HEK293 (cell line): ENCODE data around the gene SYT6.

Experiments
- CTCF ChIA-PET: fragments of 350-600 bp; formaldehyde crosslinking; extraction: SDS; loops from one replicate; lab custom pipeline; 2021; ENCODE audit warnings: antibody characterized with exemption; lab: Yijun Ruan, JAX
- POLR2A ChIA-PET: fragments of 300-600 bp; formaldehyde crosslinking; extraction: SDS; loops from one replicate; lab custom pipeline; 2020; ENCODE audit warnings: antibody characterized with exemption, inconsistent platforms; lab: Yijun Ruan, JAX
- H3K27ac ChIP-seq: fragments of 200-500 bp; sonication (Bioruptor generic); 2 replicates; pipeline ENCODE4 v1.5.1; 2014; ENCODE audit warnings: low read depth, low read length, control low read depth, inconsistent platforms; ENCODE audit errors: extremely low read depth
- H3K36me3 ChIP-seq, 2 experiments: fragments of 200-500 bp in 1 of 2; sonication (Bioruptor generic) in 1 of 2; 1 replicate in 1 of 2; 2 replicates in 1 of 2; pipeline ENCODE4 v1.5.1; 2014 to 2017; ENCODE audit warnings: inconsistent platforms in 2 of 2, low read length in 2 of 2; ENCODE audit not compliant: control insufficient read depth in 2 of 2, insufficient read depth in 1 of 2
- H3K4me1 ChIP-seq: fragments of 200-500 bp; sonication (Bioruptor generic); 2 replicates; pipeline ENCODE4 v1.5.1; 2014; ENCODE audit warnings: mild to moderate bottlenecking, low read length, inconsistent platforms; ENCODE audit not compliant: control insufficient read depth, insufficient read depth
- H3K4me3 ChIP-seq: 2 replicates; pipeline ENCODE4 v1.5.1; 2011; ENCODE audit warnings: low read depth, mild to moderate bottlenecking, control low read depth, low read length, moderate library complexity
- H3K9me3 ChIP-seq: fragments of 200-500 bp; sonication (Bioruptor generic); 2 replicates; pipeline ENCODE4 v1.5.1; 2014; ENCODE audit warnings: low read depth, low read length, inconsistent platforms; ENCODE audit not compliant: control insufficient read depth, insufficient read depth
- BCL11A ChIP-seq: fragments of 450-650 bp; formaldehyde crosslinking; IDR thresholded peaks from 2 replicates; pipeline ENCODE4 v1.5.1; 2016; ENCODE audit warnings: low read depth, missing biosample characterization, missing genetic modification characterization
- GLIS1 ChIP-seq: fragments of 450-650 bp; formaldehyde crosslinking; IDR thresholded peaks from 2 replicates; pipeline ENCODE4 v1.5.1; 2016; ENCODE audit warnings: missing biosample characterization, missing genetic modification characterization
- PRDM2 ChIP-seq: fragments of 450-650 bp; formaldehyde crosslinking; IDR thresholded peaks from 2 replicates; pipeline ENCODE4 v1.5.1; 2016; ENCODE audit warnings: missing biosample characterization, missing genetic modification characterization, borderline replicate concordance
- TSHZ1 ChIP-seq: fragments of 450-650 bp; formaldehyde crosslinking; IDR thresholded peaks from 2 replicates; pipeline ENCODE4 v1.5.1; 2016; ENCODE audit warnings: missing biosample characterization, missing genetic modification characterization, borderline replicate concordance
- YY1 ChIP-seq: fragments of 450-650 bp; formaldehyde crosslinking; IDR thresholded peaks from 2 replicates; pipeline ENCODE4 v1.5.1; 2018; ENCODE audit warnings: missing biosample characterization, missing genetic modification characterization
- ZBTB7A ChIP-seq: fragments of 450-650 bp; formaldehyde crosslinking; IDR thresholded peaks from 2 replicates; pipeline ENCODE4 v1.5.1; 2016; ENCODE audit warnings: low read depth, missing biosample characterization, missing genetic modification characterization
- ZFHX2 ChIP-seq: fragments of 450-650 bp; formaldehyde crosslinking; conservative IDR thresholded peaks from 2 replicates; pipeline ENCODE4 v1.5.1; 2016; ENCODE audit warnings: missing biosample characterization, missing genetic modification characterization
- ZIC2 ChIP-seq: fragments of 450-650 bp; formaldehyde crosslinking; IDR thresholded peaks from 2 replicates; pipeline ENCODE4 v1.5.1; 2016; ENCODE audit warnings: missing biosample characterization, missing genetic modification characterization
- ZNF175 ChIP-seq: fragments of 450-650 bp; formaldehyde crosslinking; IDR thresholded peaks from 2 replicates; pipeline ENCODE4 v1.5.1; 2016; ENCODE audit warnings: missing biosample characterization, missing genetic modification characterization
- ZNF280D ChIP-seq: fragments of 450-650 bp; formaldehyde crosslinking; IDR thresholded peaks from 2 replicates; pipeline ENCODE4 v1.5.1; 2016; ENCODE audit warnings: missing biosample characterization, missing genetic modification characterization
- ZNF341 ChIP-seq: fragments of 450-650 bp; formaldehyde crosslinking; IDR thresholded peaks from 2 replicates; pipeline ENCODE4; 2016; ENCODE audit warnings: low read depth, missing biosample characterization, missing genetic modification characterization
- ZNF398 ChIP-seq: fragments of 450-650 bp; formaldehyde crosslinking; IDR thresholded peaks from 2 replicates; pipeline ENCODE4 v1.5.1; 2017; ENCODE audit warnings: missing biosample characterization, missing genetic modification characterization
- ZNF473 ChIP-seq: fragments of 450-650 bp; formaldehyde crosslinking; IDR thresholded peaks from 2 replicates; pipeline ENCODE4 v1.5.1; 2017; ENCODE audit warnings: missing biosample characterization, missing genetic modification characterization
- ZNF580 ChIP-seq: fragments of 450-650 bp; formaldehyde crosslinking; IDR thresholded peaks from 2 replicates; pipeline ENCODE4 v1.5.1; 2016; ENCODE audit warnings: missing biosample characterization, missing genetic modification characterization
- ZNF596 ChIP-seq: fragments of 450-650 bp; IDR thresholded peaks from 2 replicates; pipeline ENCODE4 v1.5.0; 2018; ENCODE audit warnings: missing biosample characterization, mild to moderate bottlenecking, missing genetic modification characterization, moderate library complexity
- ZNF600 ChIP-seq: fragments of 450-650 bp; formaldehyde crosslinking; IDR thresholded peaks from 2 replicates; pipeline ENCODE4 v1.5.1; 2016; ENCODE audit warnings: missing biosample characterization, missing genetic modification characterization
- ZNF639 ChIP-seq: fragments of 450-650 bp; formaldehyde crosslinking; IDR thresholded peaks from 2 replicates; pipeline ENCODE4 v1.5.1; 2016; ENCODE audit warnings: missing biosample characterization, missing genetic modification characterization
- ZNF747 ChIP-seq: fragments of 450-650 bp; formaldehyde crosslinking; IDR thresholded peaks from 2 replicates; pipeline ENCODE4 v1.5.1; 2016; ENCODE audit warnings: missing biosample characterization, missing genetic modification characterization

Gene SYT6

GRCh38 chr1:114105421-114105979 is 48.2 kb downstream of the SYT6 start:
- ChIA-PET CTCF (interaction anchor here (1.0 to 1.6 kb wide), 3 partner anchors 9 to 177 kb away, joined by 3 to 5 read pairs (median 3); no protein-coding TSS in a partner anchor), POLR2A (no interaction called here)
- Histone ChIP-seq H3K9me3 (no peaks in the 10 kb centered on the region), H3K4me3 (no peak overlapping the region), H3K4me1 (no peaks in the 10 kb centered on the region), H3K36me3 (no peaks in the 10 kb centered on the region), H3K27ac (no peak overlapping the region)
- peak; percentile 90 for TF ChIP-seq ZNF341 (tag by site-specific recombination)
- 0 out of 2 replicates have a peak, but pooled peaks have one; percentile 13 for TF ChIP-seq GLIS1
- TF ChIP-seq ZFHX2, result 0 out of 2 replicates have a peak, but pooled peaks have one; percentile 9
- TF ChIP-seq YY1 (tag by site-specific recombination), result 0 out of 2 replicates have a peak, but pooled peaks have one; percentile 41
- no peak for TF ChIP-seq ZNF175 (tag by site-specific recombination)
- peak; percentile 88 for TF ChIP-seq ZIC2
- TF ChIP-seq ZNF580 (tag by site-specific recombination), result no peak

- no peak overlapping the region for H3K4me3 ChIP-seq
- no peaks in the 10 kb centered on the region for H3K4me1 ChIP-seq
- POLR2A ChIA-PET, result no interaction called here
- TF ChIP-seq TSHZ1 (tag by site-specific recombination), result no peak
- TF ChIP-seq PRDM2 (tag by site-specific recombination), result no peak
- no peak for TF ChIP-seq ZNF600 (tag by site-specific recombination)
- no peak for TF ChIP-seq ZNF398 (tag by site-specific recombination)
- TF ChIP-seq ZNF747 (tag by site-specific recombination), result no peak
- no peak for TF ChIP-seq ZNF639
- no peak for TF ChIP-seq BCL11A (tag by site-specific recombination)
- no peak for TF ChIP-seq ZNF596 (tag by site-specific recombination)
- no peak for TF ChIP-seq ZBTB7A (tag by site-specific recombination)
- no peak for TF ChIP-seq ZNF280D
- no peak for TF ChIP-seq ZNF473 (tag by site-specific recombination)
- CTCF ChIA-PET, result interaction anchor here (1.0 to 1.6 kb wide), 3 partner anchors 8 to 178 kb away, joined by 3 to 5 read pairs (median 3); no protein-coding TSS in a partner anchor
- H3K36me3 ChIP-seq, result no peaks in the 10 kb centered on the region
- no peak overlapping the region for H3K27ac ChIP-seq
- H3K9me3 ChIP-seq, result no peaks in the 10 kb centered on the region
These were observed 48.7 kb downstream of the SYT6 start for GRCh38 chr1:114104949-114105348.
